ENCODE results near the gene SIAH3.

Gene SIAH3

DNA sequence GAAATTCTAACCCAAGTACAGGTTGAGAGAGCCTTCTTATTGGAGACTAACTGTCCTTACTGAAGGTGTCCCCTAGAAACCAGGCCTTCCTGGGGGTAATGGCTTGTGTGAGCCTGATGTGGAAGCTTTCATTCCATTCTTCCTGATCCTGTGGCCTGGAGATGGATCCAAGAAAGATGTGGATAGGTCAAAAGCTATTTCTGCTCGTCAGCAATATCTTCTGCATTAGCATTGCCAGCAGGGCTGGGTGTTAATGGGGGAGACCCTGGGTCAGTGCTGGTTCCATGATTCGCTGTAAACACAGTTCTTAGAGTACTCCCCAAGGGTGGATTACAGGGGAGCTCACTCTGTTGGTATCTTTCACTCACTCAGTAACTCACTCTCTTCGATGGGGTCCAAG, 106.6 kb downstream of the SIAH3 start:
- no peak for DNase-seq (ENCODE audit: low read depth in 1 of 2, low spot score in 1 of 2)

DNA sequence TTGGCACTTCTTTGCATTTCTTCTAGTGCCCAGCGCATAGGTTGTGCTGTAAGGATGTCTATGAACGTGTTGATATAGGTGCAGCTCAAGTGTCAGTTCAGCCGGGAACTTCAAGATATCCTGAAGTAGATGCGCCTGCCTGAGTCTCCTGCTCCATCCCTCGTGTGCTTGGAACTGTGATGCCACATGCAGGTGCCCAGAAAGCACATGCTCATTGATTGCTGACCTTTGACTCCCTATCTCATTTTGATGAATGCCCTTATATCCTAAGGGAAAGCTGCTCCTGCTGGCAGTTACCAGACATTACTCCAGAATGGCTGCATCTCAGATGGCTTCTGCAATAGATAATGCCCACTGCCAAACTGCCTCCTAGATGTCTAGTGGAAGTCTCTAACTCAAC, 108.6 kb downstream of the SIAH3 start:
- DNase-seq (ENCODE audit: low read depth in 1 of 2, low spot score in 1 of 2): no peak

DNA sequence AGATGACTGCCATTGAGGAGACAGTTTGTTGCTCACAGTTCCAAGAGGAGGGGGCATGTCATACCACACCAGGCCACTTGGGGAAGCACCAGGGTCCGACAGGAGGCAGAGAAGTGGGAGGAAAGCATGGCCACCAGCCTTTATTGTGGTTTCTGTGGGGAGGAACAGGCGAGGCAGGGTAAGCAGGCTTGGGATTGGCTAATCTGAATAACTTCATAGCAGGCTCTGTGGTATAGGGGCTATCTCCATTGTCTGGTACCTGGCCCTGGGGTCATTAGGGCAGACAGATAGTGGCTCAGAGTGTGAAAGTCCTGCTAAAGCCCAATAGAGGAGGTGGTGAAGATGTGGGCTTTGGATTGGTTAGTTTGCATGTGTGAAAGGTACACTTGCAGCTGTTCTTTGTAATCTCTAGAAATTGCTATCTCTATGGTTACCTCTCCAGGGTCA, 114.0 kb downstream of the SIAH3 start:
- DNase-seq (ENCODE audit: low read depth in 1 of 2, low spot score in 1 of 2): no peak

DNA sequence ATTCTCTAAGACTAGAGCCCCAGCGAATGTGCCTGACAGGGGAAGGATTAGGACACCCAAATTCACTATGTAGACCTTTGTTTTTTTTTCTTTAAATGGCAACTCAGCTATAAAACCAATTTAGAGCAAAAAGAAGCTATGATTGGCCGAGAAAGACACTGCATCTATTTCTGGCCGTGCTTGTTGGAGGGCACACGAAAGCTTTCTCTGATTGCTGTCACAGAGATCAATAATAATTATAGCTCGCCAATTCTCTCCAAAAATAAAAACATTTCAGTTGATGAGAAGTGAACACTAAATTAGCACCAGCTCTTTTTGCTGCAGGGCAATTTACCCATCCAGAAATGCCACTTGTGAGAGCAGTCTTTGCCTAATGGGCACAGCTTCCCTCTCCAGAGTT, 118.2 kb downstream of the SIAH3 start:
- no peak for DNase-seq (ENCODE audit: low read depth in 1 of 2, low spot score in 1 of 2)

DNA sequence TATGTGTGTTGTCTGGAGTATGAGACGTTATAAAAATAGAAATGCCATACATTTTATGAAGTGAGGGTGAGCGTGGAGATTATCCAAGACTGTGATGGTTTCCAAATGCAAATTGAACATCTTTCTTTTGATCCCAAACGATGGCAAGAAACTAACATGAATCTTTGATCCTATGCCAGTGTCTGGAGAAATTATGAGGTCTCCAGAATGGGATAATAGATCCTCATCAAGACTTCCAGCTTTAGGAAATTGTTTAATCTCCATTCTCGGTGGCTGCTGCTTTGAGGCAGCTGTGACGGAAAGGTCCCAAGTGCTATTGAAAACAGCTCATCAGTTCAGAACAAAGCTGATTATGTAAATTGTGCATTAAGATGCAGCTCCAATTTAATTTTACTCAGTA, 118.6 kb downstream of the SIAH3 start:
- DNase-seq (ENCODE audit: low read depth in 1 of 2, low spot score in 1 of 2): no peak

DNA sequence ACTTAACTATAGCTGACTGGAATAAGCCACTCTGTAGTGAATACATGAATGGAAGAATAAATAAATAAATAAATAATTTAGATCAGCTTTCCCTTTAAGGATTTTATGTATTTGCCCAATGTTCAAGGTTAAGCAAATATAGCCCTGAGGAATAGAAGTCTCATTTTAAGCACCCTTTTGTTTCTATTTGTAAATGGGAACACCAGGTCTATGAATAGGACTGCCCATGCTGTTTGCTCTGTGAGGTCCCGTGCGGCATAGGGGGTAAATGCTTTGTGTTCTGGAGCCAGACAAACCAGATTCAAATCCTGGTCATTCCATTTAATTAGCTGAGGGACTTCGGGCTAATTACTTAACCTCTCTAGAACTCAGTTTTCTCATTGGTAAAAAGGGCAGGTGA, 120.1 kb downstream of the SIAH3 start:
- no peak for DNase-seq (ENCODE audit: low read depth in 1 of 2, low spot score in 1 of 2)

DNA sequence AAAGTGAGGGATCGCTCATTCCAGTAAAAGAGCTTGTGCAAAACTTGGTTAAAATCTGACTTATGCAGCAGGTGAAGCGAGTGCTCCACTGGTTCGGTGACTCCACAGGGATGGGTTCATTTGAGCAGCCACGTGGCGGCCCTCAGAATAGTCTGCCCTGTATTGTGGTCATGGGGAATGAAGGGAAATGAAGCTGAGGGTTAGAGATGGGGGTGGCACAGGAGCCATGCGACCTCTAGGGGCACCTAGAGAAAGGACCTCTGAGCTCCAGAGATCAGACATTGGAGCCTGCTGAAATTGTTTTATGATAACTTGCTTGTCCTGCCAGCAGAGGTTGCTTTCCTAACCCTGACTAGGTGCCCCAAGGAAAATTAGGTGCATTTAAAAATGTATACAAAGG, 122.8 kb downstream of the SIAH3 start:
- DNase-seq (ENCODE audit: low read depth in 1 of 2, low spot score in 1 of 2): no peak
